ENCODE results near the gene CASQ1. TPM values are rescaled to one million over a fixed set of nuclear protein-coding genes. Genes with fewer than 3 reads are reported as not detected.

CASQ1 gene
- total RNA-seq, 3 donors from 2014 or later, result 0.34 to 0.82 TPM; not detected in 1

- Histone ChIP-seq H3K4me1 (ENCODE audit: low read depth) (no peaks in the 10 kb centered on the region), H3K9me3 (no peaks in the 10 kb centered on the region), H3K36me3 (ENCODE audit: low read depth) (no peaks in the 10 kb centered on the region), H3K4me3 (no peak overlapping the region)
- ATAC-seq (no peak), DNase-seq (no peak)
- TF ChIP-seq CTCF (IDR thresholded peaks at IDR 0.05), result no peak
- intact Hi-C loops (cut with DNase I, micrococcal nuclease), result no loop called here
Observed at GRCh38 chr1:160158031-160158430, 32.3 kb upstream of the CASQ1 start.

GRCh38 chr1:160158534-160158933, 31.8 kb upstream of the CASQ1 start:
- ATAC-seq, result no peak
- Histone ChIP-seq H3K4me3 (no peak overlapping the region), H3K4me1 (ENCODE audit: low read depth) (no peaks in the 10 kb centered on the region), H3K36me3 (ENCODE audit: low read depth) (no peaks in the 10 kb centered on the region), H3K9me3 (no peaks in the 10 kb centered on the region)
- DNase-seq, result no peak
- intact Hi-C loops (cut with DNase I, micrococcal nuclease), result no loop called here
- no peak for TF ChIP-seq CTCF (IDR thresholded peaks at IDR 0.05)

GRCh38 chr1:160159846-160160245, 30.5 kb upstream of the CASQ1 start:
- Histone ChIP-seq H3K9me3 (no peaks in the 10 kb centered on the region), H3K4me1 (ENCODE audit: low read depth) (no peaks in the 10 kb centered on the region), H3K36me3 (ENCODE audit: low read depth) (no peaks in the 10 kb centered on the region), H3K4me3 (no peak overlapping the region)
- intact Hi-C loops (cut with DNase I, micrococcal nuclease), result no loop called here
- ATAC-seq, result no peak
- no peak for TF ChIP-seq CTCF (IDR thresholded peaks at IDR 0.05)
- no peak for DNase-seq

DNA sequence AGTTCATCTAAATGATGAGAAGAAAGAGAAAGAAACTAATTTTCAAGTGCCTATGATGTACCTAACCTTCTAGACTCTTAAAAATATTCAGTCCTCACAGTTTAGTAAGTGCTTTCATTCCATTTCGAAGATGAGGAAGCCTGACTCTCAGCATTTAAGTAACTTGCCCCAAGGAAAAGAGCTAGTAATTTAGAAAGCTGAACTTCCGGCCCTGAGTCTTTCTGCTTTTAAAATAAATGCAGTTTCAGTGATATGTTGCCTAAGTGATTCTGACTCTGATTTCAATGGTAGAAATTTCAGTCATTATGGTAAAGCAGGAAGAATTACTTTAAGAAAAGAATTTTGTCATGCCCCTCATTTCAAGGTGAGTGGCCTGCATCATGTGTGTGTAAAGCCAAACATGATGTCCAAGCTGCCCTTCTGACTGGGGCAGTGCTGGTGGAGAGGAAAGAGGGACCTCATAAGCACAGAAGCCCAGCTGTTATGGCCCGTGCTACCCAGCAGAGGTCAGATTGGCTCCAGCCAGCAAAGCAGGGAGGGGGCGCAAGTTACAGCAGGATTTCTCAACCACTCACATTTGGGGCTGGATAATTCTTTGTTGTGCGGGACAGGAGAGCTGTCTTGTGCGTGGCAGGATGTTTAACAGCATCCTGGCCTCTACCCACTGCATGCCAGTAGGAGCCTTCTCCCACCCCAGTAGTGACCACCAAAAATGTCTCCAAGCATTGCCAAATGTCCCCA, 28.2 kb upstream of the CASQ1 start:
- H3K36me3 ChIP-seq (ENCODE audit: low read depth), result no peaks in the 10 kb centered on the region
- H3K9me3 ChIP-seq, result no peaks in the 10 kb centered on the region
- intact Hi-C loops (cut with DNase I, micrococcal nuclease), result no loop called here
- DNase-seq, result no peak
- no peak for ATAC-seq
- no peaks in the 10 kb centered on the region for H3K4me1 ChIP-seq (ENCODE audit: low read depth)
- no peak overlapping the region for H3K4me3 ChIP-seq
- TF ChIP-seq CTCF (IDR thresholded peaks at IDR 0.05), result no peak

DNA sequence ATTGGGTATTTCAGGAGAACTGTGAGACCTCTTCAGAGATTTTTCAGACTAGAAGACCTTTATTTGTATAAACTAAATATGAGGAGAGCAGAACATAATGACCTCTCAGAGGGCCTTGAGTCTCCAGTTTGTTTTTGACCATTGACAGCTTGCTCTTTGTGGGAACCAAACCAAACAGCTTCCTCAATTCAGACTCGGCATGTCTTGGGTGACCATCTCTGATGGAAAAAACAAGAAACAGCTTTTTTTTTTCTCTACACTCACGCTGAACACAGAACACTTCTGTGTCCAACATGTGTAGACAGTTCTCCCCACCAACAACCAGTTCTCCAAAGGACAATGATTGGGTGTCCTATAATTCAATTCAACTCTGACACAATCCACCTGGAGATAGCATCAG, 27.4 kb upstream of the CASQ1 start:
- ATAC-seq (no peak), DNase-seq (no peak)
- intact Hi-C loops (cut with DNase I, micrococcal nuclease), result no loop called here
- H3K4me1 ChIP-seq (ENCODE audit: low read depth), result no peaks in the 10 kb centered on the region
- no peak for TF ChIP-seq CTCF (IDR thresholded peaks at IDR 0.05)
- H3K9me3 ChIP-seq, result no peaks in the 10 kb centered on the region
- no peaks in the 10 kb centered on the region for H3K36me3 ChIP-seq (ENCODE audit: low read depth)
- no peak overlapping the region for H3K4me3 ChIP-seq

DNA sequence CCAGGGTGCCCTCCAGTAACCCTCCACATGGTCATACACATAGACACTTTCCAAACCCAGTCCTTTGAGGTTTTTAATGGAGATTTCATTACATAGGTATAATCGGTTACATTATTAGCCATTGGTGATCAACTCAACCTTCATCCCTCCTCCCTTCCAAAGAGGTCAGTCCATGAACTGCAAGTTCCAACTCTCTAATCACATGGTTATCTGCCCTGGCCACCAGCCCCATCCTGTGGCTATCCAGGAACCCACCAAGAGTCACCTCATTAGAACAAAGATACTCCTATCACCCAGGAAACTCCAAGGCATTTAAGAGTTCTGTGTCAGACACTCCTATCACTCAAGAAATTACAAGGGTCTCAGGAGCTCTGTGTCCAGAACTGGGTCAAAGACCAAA, 26.8 kb upstream of the CASQ1 start:
- no peaks in the 10 kb centered on the region for H3K36me3 ChIP-seq (ENCODE audit: low read depth)
- no peak for TF ChIP-seq CTCF (IDR thresholded peaks at IDR 0.05)
- no peak overlapping the region for H3K4me3 ChIP-seq
- ATAC-seq, result no peak
- no peak for DNase-seq
- no peaks in the 10 kb centered on the region for H3K9me3 ChIP-seq
- no peaks in the 10 kb centered on the region for H3K4me1 ChIP-seq (ENCODE audit: low read depth)
- intact Hi-C loops (cut with DNase I, micrococcal nuclease), result no loop called here

Data from mucosa of descending colon (tissue), 3 donors.